Heart left ventricle (tissue), 16 donors: ENCODE results near the gene PCDHB10. TPM values are rescaled to one million over a fixed set of nuclear protein-coding genes. Genes with fewer than 3 reads are reported as not detected.
"Not testable (repeated sequence)": the region's sequence is repeated elsewhere in the genome, so short reads cannot be mapped to it uniquely, and the experiment has no call there.

Source experiments
- ATAC-seq, 4 donors: fragments of 200-7000 bp; cut with Tn5 transposase; one replicate each; pipeline ENCODE4 v1.9.1; 2020 to 2022; ENCODE audit warnings: moderate library complexity in 4 of 4, mild to moderate bottlenecking in 3 of 4, moderate number of reproducible peaks in 1 of 4
- DNase-seq, 5 donors: peaks; one replicate each; pipeline ENCODE4 v3.0.0-alpha.2; 2020
- H3K27ac ChIP-seq, 12 donors: fragments of 200-600 bp; sonication (generic) in 4 of 12; one replicate each; pipeline versions ENCODE4 v1.5.0 to v1.8.0; 2016 to 2022; ENCODE audit warnings: mild to moderate bottlenecking in 2 of 12
- H3K27me3 ChIP-seq, 9 donors: fragments of 200-600 bp; sonication (generic) in 2 of 9; one replicate each; pipeline versions ENCODE4 v1.5.1 to v1.8.0; 2016 to 2022; ENCODE audit warnings: mild to moderate bottlenecking in 3 of 9
- H3K36me3 ChIP-seq, 9 donors: fragments of 200-600 bp; sonication (generic) in 2 of 9; one replicate each; pipeline versions ENCODE4 v1.5.0 to v1.8.0; 2018 to 2022; ENCODE audit warnings: mild to moderate bottlenecking in 2 of 9
- H3K4me1 ChIP-seq, 12 donors: fragments of 200-600 bp; sonication (generic) in 4 of 12; one replicate each; pipeline versions ENCODE4 v1.5.0 to v1.8.0; 2016 to 2022; ENCODE audit warnings: mild to moderate bottlenecking in 3 of 12
- H3K4me3 ChIP-seq, 12 donors: fragments of 200-600 bp; sonication (generic) in 4 of 12; one replicate each; pipeline versions ENCODE4 v1.5.0 to v1.8.0; 2017 to 2022; ENCODE audit warnings: mild to moderate bottlenecking in 9 of 12, moderate library complexity in 4 of 12
- H3K9me3 ChIP-seq, 12 donors: fragments of 200-600 bp; sonication (generic) in 4 of 12; one replicate each; pipeline versions ENCODE4 v1.5.0 to v1.8.0; 2016 to 2022; ENCODE audit warnings: mild to moderate bottlenecking in 1 of 12
- POLR2A ChIP-seq, 2 donors: fragments of 450-650 bp; IDR thresholded peaks; one replicate each; pipeline ENCODE4 v1.6.1; 2017; ENCODE audit warnings: antibody characterized with exemption in 2 of 2, mild to moderate bottlenecking in 2 of 2, moderate library complexity in 2 of 2
- WGBS, 4 donors: extraction: QIAGEN DNeasy Blood & Tissue Kit in 2 of 4; methylation state at CpG; one replicate each; pipeline versions ENCODE4 v1.1.5 to v1.1.7; 2013 to 2018; 5-methylcytosine and 5-hydroxymethylcytosine counted together
- intact Hi-C, 10 donors: fragments of 100-400 bp; cut with DNase I; formaldehyde crosslinking; loops; one replicate each; pipeline versions ENCODE4 v1.11.1 to v1.14.2; 2022
- polyA plus RNA-seq, 2 donors: library from polyadenylated mRNA; stranded (reverse); fragments of 200-250 nt; gene quantifications; one replicate each; pipeline ENCODE4 v1.2.3, GENCODE V29; 2013
- total RNA-seq, 9 donors: library from RNA; depleted of rRNA in 2 of 9; stranded (reverse); fragments of >200 nt in 2 of 9; fragmentation: NEBNext Ultra II Directional in 3 of 9; extraction: Animal tissue kit (Norgen Biotek cat#: 25700) in 3 of 9; gene quantifications; one replicate each; pipeline versions ENCODE4 v1.1.0 to v1.2.4, GENCODE V29; 2016 to 2023
- TF ChIP-seq, protein P1 (sequence below), 12 donors: fragments of 200-600 bp; sonication (generic) in 4 of 12; IDR thresholded peaks; one replicate each; pipeline versions ENCODE4 v1.5.0 to v1.8.0; 2018 to 2022; ENCODE audit warnings: antibody characterized with exemption in 12 of 12, mild to moderate bottlenecking in 5 of 12
- donor health status: ischemic (EF 13 %, LVEDD 7.1; RV severe dilation, severe dysfunction).
- donor health status: healthy with polysubstance abuse.
- donor health status: DM: no; HTN: yes; CAD: no.
- donor health status: DM: no; HTN: no; CAD: no.
- donor health status: ischemic (EF 25% LVEDD 6.9; RV normal size, moderate dysfunction).
- donor health status: ischemic (EF 25% LVEDD 5.7; RV mildly dilated, moderate dysfunction).
- donor health status: healthy.
- donor health status: DM: yes; HTN: yes; CAD: no.
- donor health status: ischemic (EF 35%, LVEDD 5.7; RV mildly dilated, moderate dysfunction).
- donor health status: nonischemic (EF 11% LVEDD 7.7; RV severe dilation, severe dysfunction).
- donor health status: DM: yes; HTN: yes; CAD: no.
- donor health status: PGD.
- donor health status: ischemic (EF 29% LVEDD 5.4; RV normal size, mild dysfunction).
- donor health status: nonischemic (EF 23%, LVEDD 6.1; RV moderate dilation, normal function).

Gene PCDHB10
- total and polyA plus RNA-seq, 11 donors: 0.28 to 1.4 (median 0.81) TPM

DNA sequence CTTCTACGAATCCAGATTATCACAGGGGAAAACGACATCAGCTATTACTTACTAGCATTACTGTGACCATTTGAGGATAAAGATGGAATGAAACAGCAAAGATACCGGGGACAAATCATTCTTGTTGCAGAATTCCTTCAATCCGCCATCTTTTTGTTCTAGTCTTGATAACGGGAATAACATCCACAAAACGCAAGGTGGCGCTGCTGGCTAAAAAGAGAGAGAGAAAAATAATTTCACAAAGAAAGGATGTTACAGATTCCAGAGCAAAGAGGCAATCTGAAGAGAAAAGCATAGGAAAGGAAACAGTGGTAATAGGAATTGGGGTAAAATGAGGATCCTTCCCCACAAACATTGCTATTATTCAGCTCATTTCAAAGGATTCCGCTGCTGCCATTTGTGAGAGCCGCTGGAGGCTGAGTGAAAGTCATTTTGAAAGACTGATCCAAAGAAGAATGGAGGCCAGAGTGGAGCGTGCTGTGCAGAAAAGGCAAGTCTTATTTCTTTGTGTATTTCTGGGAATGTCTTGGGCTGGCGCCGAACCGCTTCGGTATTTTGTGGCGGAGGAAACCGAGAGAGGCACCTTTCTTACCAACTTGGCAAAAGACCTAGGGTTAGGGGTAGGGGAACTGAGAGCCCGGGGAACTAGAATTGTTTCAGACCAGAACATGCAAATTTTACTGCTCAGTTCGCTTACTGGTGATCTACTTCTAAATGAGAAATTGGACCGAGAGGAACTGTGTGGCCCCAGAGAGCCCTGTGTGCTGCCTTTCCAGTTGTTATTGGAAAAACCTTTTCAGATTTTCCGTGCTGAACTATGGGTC is 19.6 kb upstream of the PCDHB10 start, which contains the start of gene PCDHB7:
Gene PCDHB7, plus strand, starts transcription at position 264 of the 824 bp plus-strand sequence. Its CDS starts 192 bp downstream, at position 456.
- no peaks in the 10 kb centered on the region for H3K36me3 ChIP-seq
- intact Hi-C loops: loop anchor here in 3 of 10 donors (10.0 kb wide), 1 partner anchor 392 kb away; no protein-coding TSS in a partner anchor
- ATAC-seq (no peak), DNase-seq (no peak)
- peak within 1 kb of the TSS in 10 of 12 donors; percentile 6 to 56 (median 25) for H3K4me3 ChIP-seq
- peaks cover 0 to 47% (median 22%) of the 10 kb centered on the region in 9 donors for H3K27me3 ChIP-seq
- no peak for TF ChIP-seq POLR2A (IDR thresholded peaks at IDR 0.05)
- TF ChIP-seq, protein P1, sequence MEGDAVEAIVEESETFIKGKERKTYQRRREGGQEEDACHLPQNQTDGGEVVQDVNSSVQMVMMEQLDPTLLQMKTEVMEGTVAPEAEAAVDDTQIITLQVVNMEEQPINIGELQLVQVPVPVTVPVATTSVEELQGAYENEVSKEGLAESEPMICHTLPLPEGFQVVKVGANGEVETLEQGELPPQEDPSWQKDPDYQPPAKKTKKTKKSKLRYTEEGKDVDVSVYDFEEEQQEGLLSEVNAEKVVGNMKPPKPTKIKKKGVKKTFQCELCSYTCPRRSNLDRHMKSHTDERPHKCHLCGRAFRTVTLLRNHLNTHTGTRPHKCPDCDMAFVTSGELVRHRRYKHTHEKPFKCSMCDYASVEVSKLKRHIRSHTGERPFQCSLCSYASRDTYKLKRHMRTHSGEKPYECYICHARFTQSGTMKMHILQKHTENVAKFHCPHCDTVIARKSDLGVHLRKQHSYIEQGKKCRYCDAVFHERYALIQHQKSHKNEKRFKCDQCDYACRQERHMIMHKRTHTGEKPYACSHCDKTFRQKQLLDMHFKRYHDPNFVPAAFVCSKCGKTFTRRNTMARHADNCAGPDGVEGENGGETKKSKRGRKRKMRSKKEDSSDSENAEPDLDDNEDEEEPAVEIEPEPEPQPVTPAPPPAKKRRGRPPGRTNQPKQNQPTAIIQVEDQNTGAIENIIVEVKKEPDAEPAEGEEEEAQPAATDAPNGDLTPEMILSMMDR (IDR thresholded peaks at IDR 0.05): peak in 11 of 12 donors; percentile 31 to 55 (median 42)
- no peak within 1 kb of the TSS for H3K27ac ChIP-seq
- 24 to 32% (median 29%) methylated on average over 20 of the region's 20 CpGs for WGBS, 4 donors
- H3K9me3 ChIP-seq: peaks cover 0 to 63% (median 19%) of the 10 kb centered on the region in 12 donors
- no peaks in the 10 kb centered on the region for H3K4me1 ChIP-seq

DNA sequence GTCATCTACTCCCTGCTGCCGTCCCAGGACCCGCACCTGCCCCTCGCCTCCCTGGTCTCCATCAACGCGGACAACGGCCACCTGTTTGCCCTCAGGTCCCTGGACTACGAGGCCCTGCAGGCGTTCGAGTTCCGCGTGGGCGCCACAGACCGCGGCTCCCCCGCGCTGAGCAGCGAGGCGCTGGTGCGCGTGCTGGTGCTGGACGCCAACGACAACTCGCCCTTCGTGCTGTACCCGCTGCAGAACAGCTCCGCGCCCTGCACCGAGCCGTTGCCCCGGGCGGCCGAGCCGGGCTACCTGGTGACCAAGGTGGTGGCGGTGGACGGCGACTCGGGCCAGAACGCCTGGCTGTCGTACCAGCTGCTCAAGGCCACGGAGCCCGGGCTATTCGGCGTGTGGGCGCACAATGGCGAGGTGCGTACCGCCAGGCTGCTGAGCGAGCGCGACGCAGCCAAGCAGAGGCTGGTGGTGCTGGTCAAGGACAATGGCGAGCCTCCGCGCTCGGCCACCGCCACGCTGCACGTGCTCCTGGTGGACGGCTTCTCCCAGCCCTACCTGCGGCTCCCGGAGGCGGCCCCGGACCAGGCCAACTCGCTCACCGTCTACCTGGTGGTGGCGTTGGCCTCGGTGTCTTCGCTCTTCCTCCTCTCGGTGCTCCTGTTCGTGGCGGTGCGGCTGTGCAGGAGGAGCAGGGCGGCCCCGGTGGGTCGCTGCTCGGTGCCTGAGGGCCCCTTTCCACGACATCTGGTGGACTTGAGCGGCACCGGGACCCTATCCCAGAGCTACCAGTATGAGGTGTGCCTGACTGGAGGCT is 17.7 kb upstream of the PCDHB10 start:
- Histone ChIP-seq H3K27me3 (peaks cover 0 to 51% (median 31%) of the 10 kb centered on the region in 9 donors), H3K9me3 (peaks cover 0 to 74% (median 19%) of the 10 kb centered on the region in 12 donors)
- DNase-seq, ATAC-seq, H3K4me1 ChIP-seq, H3K4me3 ChIP-seq, H3K27ac ChIP-seq, H3K36me3 ChIP-seq: not testable (repeated sequence)
- WGBS, 4 donors: 34 to 38% (median 35%) methylated on average over 40 to 79 of the region's 79 CpGs
- intact Hi-C loops: loop anchor here in 3 of 10 donors (10.0 kb wide), 1 partner anchor 390 kb away; no protein-coding TSS in a partner anchor

DNA sequence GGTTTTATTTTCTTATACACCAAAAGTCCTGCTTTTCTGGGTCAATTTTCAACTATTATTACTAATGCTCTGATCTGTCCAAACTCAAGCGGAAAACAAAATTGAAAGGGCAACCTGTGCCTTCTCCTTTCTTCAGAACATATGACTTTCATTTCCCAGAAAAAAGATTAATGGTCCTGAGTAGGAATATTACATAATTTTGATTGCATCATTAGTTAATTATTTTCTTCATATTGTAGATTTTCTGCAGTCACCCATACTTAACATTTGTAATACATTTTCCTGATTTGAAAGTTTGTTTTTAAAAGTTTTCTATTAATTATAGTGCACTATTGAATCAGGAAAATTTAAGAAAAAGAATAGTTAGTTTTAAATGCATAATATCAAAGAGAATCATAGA is 16.2 kb upstream of the PCDHB10 start:
- peaks cover 0 to 63% (median 33%) of the 10 kb centered on the region in 9 donors for H3K27me3 ChIP-seq
- H3K27ac ChIP-seq: no peak overlapping the region
- no peaks in the 10 kb centered on the region for H3K4me1 ChIP-seq
- WGBS, 4 donors: 62 to 77% (median 63%) methylated on average over 1 of the region's 1 CpG
- no peaks in the 10 kb centered on the region for H3K36me3 ChIP-seq
- no peak for ATAC-seq
- intact Hi-C loops: loop anchor here in 3 of 10 donors (10.0 kb wide), 1 partner anchor 389 kb away; no protein-coding TSS in a partner anchor
- H3K9me3 ChIP-seq: peaks cover 0 to 75% (median 21%) of the 10 kb centered on the region in 12 donors
- DNase-seq: no peak
- no peak overlapping the region for H3K4me3 ChIP-seq
- TF ChIP-seq, protein P1 (IDR thresholded peaks at IDR 0.05): no peak
- no peak for TF ChIP-seq POLR2A (IDR thresholded peaks at IDR 0.05)

DNA sequence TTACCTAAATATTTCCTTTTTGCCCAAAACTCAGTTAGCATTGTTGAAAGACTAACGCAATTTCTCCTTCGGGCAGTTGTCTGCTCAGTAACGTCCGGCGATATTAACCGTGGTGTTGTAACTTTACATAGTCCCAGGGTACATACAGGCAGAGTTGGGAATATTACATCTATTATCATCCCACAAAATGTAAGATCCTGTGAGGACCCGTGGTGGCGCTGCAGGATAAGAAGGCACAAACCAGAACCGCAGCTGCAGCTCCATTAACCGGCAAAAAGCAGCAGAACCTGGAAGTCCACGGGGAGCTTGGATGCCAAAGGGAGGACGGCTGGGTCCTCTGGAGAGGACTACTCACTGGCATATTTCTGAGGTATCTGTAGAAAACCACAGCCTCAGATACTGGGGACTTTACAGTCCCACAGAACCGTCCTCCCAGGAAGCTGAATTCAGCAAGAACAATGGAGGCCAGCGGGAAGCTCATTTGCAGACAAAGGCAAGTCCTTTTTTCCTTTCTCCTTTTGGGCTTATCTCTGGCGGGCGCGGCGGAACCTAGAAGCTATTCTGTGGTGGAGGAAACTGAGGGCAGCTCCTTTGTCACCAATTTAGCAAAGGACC is 14.5 kb upstream of the PCDHB10 start, which contains the start of gene PCDHB8:
Gene PCDHB8, plus strand, starts transcription at position 214 of the 615 bp plus-strand sequence. Its CDS starts 245 bp downstream, at position 459.
- intact Hi-C loops: loop anchor here in 3 of 10 donors (10.0 kb wide), 1 partner anchor 387 kb away; no protein-coding TSS in a partner anchor
- H3K4me3 ChIP-seq: peak within 1 kb of the TSS in 3 of 12 donors; percentile 19 to 48 (median 40)
- TF ChIP-seq, protein P1 (IDR thresholded peaks at IDR 0.05): peak in 5 of 12 donors; percentile 5 to 52 (median 8)
- peaks cover 0 to 71% (median 33%) of the 10 kb centered on the region in 9 donors for H3K27me3 ChIP-seq
- 17 to 27% (median 23%) methylated on average over 14 to 15 of the region's 18 CpGs for WGBS, 4 donors
- peak in 3 of 4 donors; percentile 55 to 88 (median 71) for ATAC-seq
- DNase-seq, H3K27ac ChIP-seq, H3K4me1 ChIP-seq, H3K36me3 ChIP-seq: not testable (repeated sequence)
- peaks cover 0 to 79% (median 27%) of the 10 kb centered on the region in 12 donors for H3K9me3 ChIP-seq

DNA sequence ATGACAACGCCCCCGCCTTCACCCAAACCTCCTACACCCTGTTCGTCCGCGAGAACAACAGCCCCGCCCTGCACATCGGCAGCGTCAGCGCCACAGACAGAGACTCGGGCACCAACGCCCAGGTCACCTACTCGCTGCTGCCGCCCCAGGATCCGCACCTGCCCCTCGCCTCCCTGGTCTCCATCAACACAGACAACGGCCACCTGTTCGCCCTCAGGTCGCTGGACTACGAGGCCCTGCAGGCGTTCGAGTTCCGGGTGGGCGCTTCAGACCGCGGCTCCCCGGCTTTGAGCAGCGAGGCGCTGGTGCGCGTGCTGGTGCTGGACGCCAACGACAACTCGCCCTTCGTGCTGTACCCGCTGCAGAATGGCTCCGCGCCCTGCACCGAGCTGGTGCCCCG is 12.8 kb upstream of the PCDHB10 start:
- not testable (repeated sequence) for DNase-seq, H3K4me1 ChIP-seq, ATAC-seq, H3K4me3 ChIP-seq, H3K27ac ChIP-seq, H3K36me3 ChIP-seq
- peaks cover 0 to 78% (median 24%) of the 10 kb centered on the region in 12 donors for H3K9me3 ChIP-seq
- 33 to 37% (median 36%) methylated on average over 31 to 36 of the region's 39 CpGs for WGBS, 4 donors
- H3K27me3 ChIP-seq: peaks cover 0 to 76% (median 33%) of the 10 kb centered on the region in 9 donors
- intact Hi-C loops: loop anchor here in 3 of 10 donors (10.0 kb wide), 1 partner anchor 385 kb away; no protein-coding TSS in a partner anchor

DNA sequence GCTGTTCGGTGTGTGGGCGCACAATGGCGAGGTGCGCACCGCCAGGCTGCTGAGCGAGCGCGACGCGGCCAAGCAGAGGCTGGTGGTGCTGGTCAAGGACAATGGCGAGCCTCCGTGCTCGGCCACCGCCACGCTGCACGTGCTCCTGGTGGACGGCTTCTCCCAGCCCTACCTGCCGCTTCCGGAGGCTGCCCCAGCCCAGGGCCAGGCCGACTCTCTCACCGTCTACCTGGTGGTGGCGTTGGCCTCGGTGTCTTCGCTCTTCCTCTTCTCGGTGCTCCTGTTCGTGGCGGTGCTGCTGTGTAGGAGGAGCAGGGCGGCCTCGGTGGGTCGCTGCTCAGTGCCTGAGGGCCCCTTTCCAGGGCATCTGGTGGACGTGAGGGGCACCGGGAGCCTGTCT is 12.3 kb upstream of the PCDHB10 start:
- Histone ChIP-seq H3K27me3 (peaks cover 0 to 75% (median 29%) of the 10 kb centered on the region in 9 donors), H3K9me3 (peaks cover 0 to 78% (median 26%) of the 10 kb centered on the region in 12 donors)
- H3K4me1 ChIP-seq, H3K27ac ChIP-seq, ATAC-seq, H3K4me3 ChIP-seq, DNase-seq, H3K36me3 ChIP-seq: not testable (repeated sequence)
- intact Hi-C loops: loop anchor here in 5 of 10 donors (5.0 to 10.0 kb wide), 2 partner anchors 382 to 385 kb away; no protein-coding TSS in a partner anchor
- 23 to 41% (median 34%) methylated on average over 3 to 32 of the region's 32 CpGs for WGBS, 4 donors
